Loucy (cell line): ENCODE results near the gene CD276.

Experiments used
- H2AFZ ChIP-seq: fragments of 200-600 bp; sonication (generic); 2 replicates; pipeline ENCODE4 v1.6.0; 2016; ENCODE audit warnings: antibody characterized with exemption, mild to moderate bottlenecking, low read length, moderate library complexity
- H3F3A ChIP-seq: fragments of 200-600 bp; 2 replicates; pipeline ENCODE4 v1.6.0; 2016; ENCODE audit warnings: antibody characterized with exemption, low read depth, mild to moderate bottlenecking
- H3K27me3 ChIP-seq: fragments of 200-600 bp; sonication (generic); 2 replicates; pipeline ENCODE4 v1.6.1; 2014; ENCODE audit warnings: low read length, mild to moderate bottlenecking; ENCODE audit not compliant: insufficient read depth, poor library complexity, severe bottlenecking
- H3K36me3 ChIP-seq: fragments of 200-600 bp; sonication (generic); 2 replicates; pipeline ENCODE4 v1.6.1; 2016; ENCODE audit warnings: low read length; ENCODE audit not compliant: insufficient read depth
- H3K4me1 ChIP-seq: fragments of 200-600 bp; sonication (generic); 2 replicates; pipeline ENCODE4 v1.5.1; 2014; ENCODE audit warnings: low read length, mild to moderate bottlenecking; ENCODE audit not compliant: insufficient read depth, poor library complexity, severe bottlenecking
- H3K4me2 ChIP-seq: fragments of 200-600 bp; sonication (generic); 2 replicates; pipeline ENCODE4 v1.6.0; 2014; ENCODE audit warnings: antibody characterized with exemption, low read length, low read depth, mild to moderate bottlenecking; ENCODE audit not compliant: poor library complexity, severe bottlenecking
- H3K4me3 ChIP-seq: fragments of 200-600 bp; sonication (generic); 2 replicates; pipeline ENCODE4 v1.5.1; 2014; ENCODE audit warnings: low read length, mild to moderate bottlenecking, mixed read lengths; ENCODE audit not compliant: poor library complexity, severe bottlenecking
- H3K79me2 ChIP-seq: fragments of 200-600 bp; sonication (generic); 2 replicates; pipeline ENCODE4 v1.6.1; 2014; ENCODE audit warnings: low read length; ENCODE audit not compliant: insufficient read depth
- H3K9ac ChIP-seq: fragments of 200-600 bp; sonication (generic); 2 replicates; pipeline ENCODE4 v1.6.0; 2014; ENCODE audit warnings: mild to moderate bottlenecking, low read depth, low read length, moderate library complexity; ENCODE audit not compliant: poor library complexity, severe bottlenecking
- H3K9me2 ChIP-seq: fragments of 200-600 bp; sonication (generic); replicated peaks from 2 replicates; pipeline ENCODE4 v1.6.1; 2016; ENCODE audit warnings: low read depth, low read length, mixed read lengths
- H3K9me3 ChIP-seq: fragments of 200-600 bp; sonication (generic); 2 replicates; pipeline ENCODE4 v1.6.1; 2014; ENCODE audit warnings: mild to moderate bottlenecking, antibody characterized with exemption, low read length, low read depth; ENCODE audit not compliant: insufficient read depth
- H4K20me1 ChIP-seq: fragments of 200-600 bp; sonication (generic); 2 replicates; pipeline ENCODE4 v1.6.0; 2014; ENCODE audit warnings: antibody characterized with exemption, low read length, mild to moderate bottlenecking; ENCODE audit not compliant: insufficient read depth, poor library complexity, severe bottlenecking
- CTCF ChIP-seq: fragments of 200-600 bp; sonication (generic); conservative IDR thresholded peaks from 2 replicates; pipeline ENCODE4 v1.5.1; 2014; ENCODE audit warnings: mild to moderate bottlenecking, antibody characterized with exemption, low read length
- EZH2phosphoT487 ChIP-seq: fragments of 200-600 bp; IDR thresholded peaks from 2 replicates; pipeline ENCODE4 v1.6.1; 2018; ENCODE audit warnings: antibody characterized with exemption, mild to moderate bottlenecking, moderate library complexity, borderline replicate concordance

The CD276 gene

GRCh38 chr15:73755946-73756345 is 71.8 kb downstream of the CD276 start:
- H3K36me3 ChIP-seq, result no peaks in the 10 kb centered on the region
- no peak overlapping the region for H3K9ac ChIP-seq
- no peaks in the 10 kb centered on the region for H3F3A ChIP-seq
- H3K4me3 ChIP-seq, result no peak overlapping the region
- H3K27me3 ChIP-seq, result no peaks in the 10 kb centered on the region
- H3K9me2 ChIP-seq, result no peaks in the 10 kb centered on the region
- H4K20me1 ChIP-seq, result no peaks in the 10 kb centered on the region
- H3K9me3 ChIP-seq, result no peaks in the 10 kb centered on the region
- H3K4me2 ChIP-seq, result no peak overlapping the region
- H3K4me1 ChIP-seq, result no peaks in the 10 kb centered on the region
- no peaks in the 10 kb centered on the region for H3K79me2 ChIP-seq
- TF ChIP-seq EZH2phosphoT487 (no peak), CTCF (no peak)
- no peak overlapping the region for H2AFZ ChIP-seq

GRCh38 chr15:73756390-73756789 is 72.2 kb downstream of the CD276 start:
- Histone ChIP-seq H3K9me2 (no peaks in the 10 kb centered on the region), H3K79me2 (no peaks in the 10 kb centered on the region), H3K9me3 (no peaks in the 10 kb centered on the region), H3F3A (no peaks in the 10 kb centered on the region), H3K36me3 (no peaks in the 10 kb centered on the region), H3K27me3 (no peaks in the 10 kb centered on the region), H3K9ac (no peak overlapping the region), H4K20me1 (no peaks in the 10 kb centered on the region), H2AFZ (no peak overlapping the region), H3K4me1 (no peaks in the 10 kb centered on the region), H3K4me3 (no peak overlapping the region), H3K4me2 (no peak overlapping the region)
- TF ChIP-seq EZH2phosphoT487, result no peak
- no peak for TF ChIP-seq CTCF

GRCh38 chr15:73756947-73757513 is 72.8 kb downstream of the CD276 start:
- Histone ChIP-seq H3K36me3 (no peaks in the 10 kb centered on the region), H3F3A (no peaks in the 10 kb centered on the region), H3K27me3 (no peaks in the 10 kb centered on the region), H2AFZ (no peak overlapping the region), H3K9me3 (no peaks in the 10 kb centered on the region), H3K4me2 (no peak overlapping the region), H3K9ac (no peak overlapping the region), H3K4me3 (no peak overlapping the region), H3K9me2 (no peaks in the 10 kb centered on the region), H3K79me2 (no peaks in the 10 kb centered on the region), H4K20me1 (no peaks in the 10 kb centered on the region), H3K4me1 (no peaks in the 10 kb centered on the region)
- TF ChIP-seq EZH2phosphoT487, result no peak

GRCh38 chr15:73757571-73757970 is 73.4 kb downstream of the CD276 start:
- H3K9me3 ChIP-seq, result no peaks in the 10 kb centered on the region
- H3K4me1 ChIP-seq, result no peaks in the 10 kb centered on the region
- H3K9me2 ChIP-seq, result no peaks in the 10 kb centered on the region
- H3K27me3 ChIP-seq, result no peaks in the 10 kb centered on the region
- no peaks in the 10 kb centered on the region for H3K36me3 ChIP-seq
- H3K79me2 ChIP-seq, result no peaks in the 10 kb centered on the region
- no peak overlapping the region for H3K4me2 ChIP-seq
- no peaks in the 10 kb centered on the region for H4K20me1 ChIP-seq
- no peak for TF ChIP-seq CTCF
- TF ChIP-seq EZH2phosphoT487, result no peak
- H3K9ac ChIP-seq, result no peak overlapping the region
- no peak overlapping the region for H3K4me3 ChIP-seq
- H3F3A ChIP-seq, result no peaks in the 10 kb centered on the region
- no peak overlapping the region for H2AFZ ChIP-seq
